ENCODE results near the gene DIPK1C.
"Not testable (repeated sequence)": the region's sequence is repeated elsewhere in the genome, so short reads cannot be mapped to it uniquely, and the experiment has no call there.

The DIPK1C gene

GRCh38 chr18:74457043-74457724 lies at the start of gene DIPK1C:
Gene DIPK1C, minus strand, starts transcription at chr18:74457308. Its CDS starts 49 bp downstream, at chr18:74457259.
- DNase-seq (ENCODE audit: low read depth, low spot score), result no peak
- no peak within 1 kb of the TSS for H3K27ac ChIP-seq

- no peak overlapping the region for H3K27ac ChIP-seq
- DNase-seq (ENCODE audit: low read depth, low spot score), result no peak
These were observed 49.5 kb upstream of the DIPK1C start for GRCh38 chr18:74506448-74507084.

GRCh38 chr18:74505776-74506175 lies 48.7 kb upstream of the DIPK1C start:
- no peak for DNase-seq (ENCODE audit: low read depth, low spot score)
- no peak overlapping the region for H3K27ac ChIP-seq

- no peak for DNase-seq (ENCODE audit: low read depth, low spot score)
- no peak overlapping the region for H3K27ac ChIP-seq
These were observed 46.0 kb upstream of the DIPK1C start for GRCh38 chr18:74503137-74503536.

GRCh38 chr18:74501386-74501785 lies 44.3 kb upstream of the DIPK1C start:
- H3K27ac ChIP-seq, result peak overlapping the region; percentile 88
- peak; percentile 68 for DNase-seq (ENCODE audit: low read depth, low spot score)

- H3K27ac ChIP-seq, result peak overlapping the region; percentile 88
These were observed 43.7 kb upstream of the DIPK1C start for GRCh38 chr18:74500774-74501173.

GRCh38 chr18:74500372-74500771 lies 43.3 kb upstream of the DIPK1C start:
- peak overlapping the region; percentile 88 for H3K27ac ChIP-seq
- no peak for DNase-seq (ENCODE audit: low read depth, low spot score)

More at GRCh38 chr18:74500774-74501173, 43.7 kb upstream of the DIPK1C start:
- not testable (repeated sequence) for DNase-seq (ENCODE audit: low read depth, low spot score)

GRCh38 chr18:74499633-74500032 lies 42.5 kb upstream of the DIPK1C start:
- no peak for DNase-seq (ENCODE audit: low read depth, low spot score)
- H3K27ac ChIP-seq, result peak overlapping the region; percentile 88

- peak overlapping the region; percentile 88 for H3K27ac ChIP-seq
- DNase-seq (ENCODE audit: low read depth, low spot score), result no peak
These were observed 41.9 kb upstream of the DIPK1C start for GRCh38 chr18:74498712-74499627.

GRCh38 chr18:74497778-74498177 lies 40.7 kb upstream of the DIPK1C start:
- no peak for DNase-seq (ENCODE audit: low read depth, low spot score)
- peak overlapping the region; percentile 88 for H3K27ac ChIP-seq

GRCh38 chr18:74497324-74497676 lies 40.2 kb upstream of the DIPK1C start:
- no peak for DNase-seq (ENCODE audit: low read depth, low spot score)
- H3K27ac ChIP-seq, result peak overlapping the region; percentile 88

GRCh38 chr18:74496508-74497323 lies 39.6 kb upstream of the DIPK1C start:
- DNase-seq (ENCODE audit: low read depth, low spot score), result no peak
- peak overlapping the region; percentile 88 for H3K27ac ChIP-seq

- peak; percentile 84 for DNase-seq (ENCODE audit: low read depth, low spot score)
- peak within 1 kb of the TSS; percentile 88 for H3K27ac ChIP-seq
These were observed 38.7 kb upstream of the DIPK1C start, which contains the start of gene CNDP2 for GRCh38 chr18:74495581-74496507. Gene CNDP2, plus strand, starts transcription at chr18:74496363. Its CDS starts 3,611 bp downstream, at chr18:74499974.

- no peak overlapping the region for H3K27ac ChIP-seq
- DNase-seq (ENCODE audit: low read depth, low spot score), result no peak
These were observed 37.4 kb upstream of the DIPK1C start for GRCh38 chr18:74494514-74494913.

GRCh38 chr18:74493689-74494088 lies 36.6 kb upstream of the DIPK1C start:
- DNase-seq (ENCODE audit: low read depth, low spot score), result peak; percentile 40
- no peak overlapping the region for H3K27ac ChIP-seq

- no peak for DNase-seq (ENCODE audit: low read depth, low spot score)
- H3K27ac ChIP-seq, result no peak overlapping the region
These were observed 35.2 kb upstream of the DIPK1C start for GRCh38 chr18:74492259-74492658.

GRCh38 chr18:74489676-74490075 lies 32.6 kb upstream of the DIPK1C start:
- H3K27ac ChIP-seq, result no peak overlapping the region
- DNase-seq (ENCODE audit: low read depth, low spot score), result no peak

GRCh38 chr18:74488864-74489263 lies 31.8 kb upstream of the DIPK1C start:
- H3K27ac ChIP-seq, result no peak overlapping the region

GRCh38 chr18:74488354-74488753 lies 31.2 kb upstream of the DIPK1C start:
- no peak overlapping the region for H3K27ac ChIP-seq

More at GRCh38 chr18:74488864-74489263, 31.8 kb upstream of the DIPK1C start:
- DNase-seq (ENCODE audit: low read depth, low spot score), result no peak

More at GRCh38 chr18:74488354-74488753, 31.2 kb upstream of the DIPK1C start:
- no peak for DNase-seq (ENCODE audit: low read depth, low spot score)

Data from epithelial cell of prostate (primary cell).